Type B pancreatic cell (in vitro differentiated cells): ENCODE data around the gene GPR137. TPM values are rescaled to one million over a fixed set of nuclear protein-coding genes. Genes with fewer than 3 reads are reported as not detected.

ENCODE experiments used
- DNase-seq: peaks from one replicate; pipeline ENCODE4 v3.0.0; 2021; ENCODE audit warnings: mixed read lengths; ENCODE audit not compliant: unreplicated experiment; ENCODE audit errors: extremely low spot score
- H3K27ac Mint-ChIP-seq: 2 replicates; pipeline ENCODE4 v1.8.0; 2021; ENCODE audit warnings: mild to moderate bottlenecking, mixed read lengths
- H3K27me3 Mint-ChIP-seq: 2 replicates; pipeline ENCODE4 v1.8.0; 2021; ENCODE audit warnings: mixed read lengths
- H3K36me3 Mint-ChIP-seq: 2 replicates; pipeline ENCODE4 v1.8.0; 2021; ENCODE audit warnings: mixed read lengths
- H3K4me1 Mint-ChIP-seq: one replicate; pipeline ENCODE4 v1.8.0; 2021; ENCODE audit warnings: mixed read lengths; ENCODE audit not compliant: unreplicated experiment
- H3K4me3 Mint-ChIP-seq: 2 replicates; pipeline ENCODE4 v1.8.0; 2021; ENCODE audit warnings: mild to moderate bottlenecking, mixed read lengths
- H3K9me3 Mint-ChIP-seq: 2 replicates; pipeline ENCODE4 v1.8.0; 2021; ENCODE audit warnings: mixed read lengths
- total RNA-seq: library from RNA; stranded (reverse); gene quantifications from 2 replicates; pipeline ENCODE4 v1.2.1, GENCODE V29; 2021; ENCODE audit warnings: low replicate concordance
- TF ChIP-seq, protein P1 (sequence below): fragments of 200-600 bp; sonication (generic); conservative IDR thresholded peaks from 2 replicates; pipeline ENCODE4 v1.5.0; 2021; ENCODE audit warnings: antibody characterized with exemption, mild to moderate bottlenecking

Gene GPR137
- total RNA-seq, 1 donor from 2014 or later, result 47.9 TPM

DNA sequence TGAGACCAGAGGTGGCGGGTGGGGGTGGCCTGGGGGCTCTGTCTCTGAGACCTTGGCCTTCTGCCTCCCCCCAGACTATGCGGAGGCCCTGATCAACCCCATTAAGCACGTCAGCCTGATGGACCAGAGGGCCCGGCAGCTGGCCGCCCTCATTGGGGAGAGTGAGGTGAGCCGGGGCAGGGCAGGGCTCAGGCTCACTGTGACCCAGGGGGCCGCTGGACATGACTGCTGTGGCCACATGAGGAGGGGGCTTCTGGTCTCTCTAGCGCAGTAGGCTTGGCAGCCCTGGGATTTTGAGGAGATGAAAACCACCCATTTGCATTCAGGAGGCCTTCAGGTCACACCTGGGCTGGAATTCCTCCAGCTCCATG lies 21.7 kb upstream of the GPR137 start:
- peaks cover 8% of the 10 kb centered on the region for H3K4me1 Mint-ChIP-seq
- peak overlapping the region; percentile 43 for H3K27ac Mint-ChIP-seq
- H3K4me3 Mint-ChIP-seq, result no peak overlapping the region

DNA sequence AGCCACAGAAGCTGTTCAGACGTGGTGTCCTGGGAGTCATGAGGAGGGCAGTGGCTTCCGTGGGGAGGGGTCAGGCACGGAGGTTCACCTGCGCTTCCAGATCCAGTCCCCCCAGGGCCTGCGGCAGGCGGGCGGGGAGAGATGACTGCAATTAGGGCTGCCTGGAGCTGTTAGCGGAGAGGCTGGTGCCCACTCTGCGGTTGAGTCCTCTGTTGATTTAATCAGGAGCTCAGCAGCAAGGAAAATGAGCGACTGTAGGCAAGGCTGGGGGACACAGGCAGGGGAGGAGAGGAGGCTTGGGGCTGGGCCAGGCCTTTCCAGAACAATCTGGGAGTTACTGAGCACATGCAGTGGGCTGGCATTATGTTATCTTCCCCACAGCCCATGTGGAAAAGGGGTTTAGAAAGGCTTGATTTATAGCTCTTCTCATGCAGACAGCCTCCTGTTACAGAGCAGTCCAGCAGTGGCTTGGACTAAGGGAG lies 21.2 kb upstream of the GPR137 start:
- Mint-ChIP-seq H3K9me3 (no peaks in the 10 kb centered on the region), H3K36me3 (peaks cover 13% of the 10 kb centered on the region), H3K4me1 (peaks cover 11% of the 10 kb centered on the region), H3K27ac (peak overlapping the region; percentile 43), H3K27me3 (no peaks in the 10 kb centered on the region), H3K4me3 (no peak overlapping the region)
- no peak for DNase-seq
- TF ChIP-seq, protein P1, sequence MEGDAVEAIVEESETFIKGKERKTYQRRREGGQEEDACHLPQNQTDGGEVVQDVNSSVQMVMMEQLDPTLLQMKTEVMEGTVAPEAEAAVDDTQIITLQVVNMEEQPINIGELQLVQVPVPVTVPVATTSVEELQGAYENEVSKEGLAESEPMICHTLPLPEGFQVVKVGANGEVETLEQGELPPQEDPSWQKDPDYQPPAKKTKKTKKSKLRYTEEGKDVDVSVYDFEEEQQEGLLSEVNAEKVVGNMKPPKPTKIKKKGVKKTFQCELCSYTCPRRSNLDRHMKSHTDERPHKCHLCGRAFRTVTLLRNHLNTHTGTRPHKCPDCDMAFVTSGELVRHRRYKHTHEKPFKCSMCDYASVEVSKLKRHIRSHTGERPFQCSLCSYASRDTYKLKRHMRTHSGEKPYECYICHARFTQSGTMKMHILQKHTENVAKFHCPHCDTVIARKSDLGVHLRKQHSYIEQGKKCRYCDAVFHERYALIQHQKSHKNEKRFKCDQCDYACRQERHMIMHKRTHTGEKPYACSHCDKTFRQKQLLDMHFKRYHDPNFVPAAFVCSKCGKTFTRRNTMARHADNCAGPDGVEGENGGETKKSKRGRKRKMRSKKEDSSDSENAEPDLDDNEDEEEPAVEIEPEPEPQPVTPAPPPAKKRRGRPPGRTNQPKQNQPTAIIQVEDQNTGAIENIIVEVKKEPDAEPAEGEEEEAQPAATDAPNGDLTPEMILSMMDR, result no peak

More for the DNA sequence above, 21.7 kb upstream of the GPR137 start:
- TF ChIP-seq, protein P1, result no peak
- DNase-seq, result no peak
- Mint-ChIP-seq H3K9me3 (no peaks in the 10 kb centered on the region), H3K36me3 (peaks cover 14% of the 10 kb centered on the region), H3K27me3 (no peaks in the 10 kb centered on the region)

DNA sequence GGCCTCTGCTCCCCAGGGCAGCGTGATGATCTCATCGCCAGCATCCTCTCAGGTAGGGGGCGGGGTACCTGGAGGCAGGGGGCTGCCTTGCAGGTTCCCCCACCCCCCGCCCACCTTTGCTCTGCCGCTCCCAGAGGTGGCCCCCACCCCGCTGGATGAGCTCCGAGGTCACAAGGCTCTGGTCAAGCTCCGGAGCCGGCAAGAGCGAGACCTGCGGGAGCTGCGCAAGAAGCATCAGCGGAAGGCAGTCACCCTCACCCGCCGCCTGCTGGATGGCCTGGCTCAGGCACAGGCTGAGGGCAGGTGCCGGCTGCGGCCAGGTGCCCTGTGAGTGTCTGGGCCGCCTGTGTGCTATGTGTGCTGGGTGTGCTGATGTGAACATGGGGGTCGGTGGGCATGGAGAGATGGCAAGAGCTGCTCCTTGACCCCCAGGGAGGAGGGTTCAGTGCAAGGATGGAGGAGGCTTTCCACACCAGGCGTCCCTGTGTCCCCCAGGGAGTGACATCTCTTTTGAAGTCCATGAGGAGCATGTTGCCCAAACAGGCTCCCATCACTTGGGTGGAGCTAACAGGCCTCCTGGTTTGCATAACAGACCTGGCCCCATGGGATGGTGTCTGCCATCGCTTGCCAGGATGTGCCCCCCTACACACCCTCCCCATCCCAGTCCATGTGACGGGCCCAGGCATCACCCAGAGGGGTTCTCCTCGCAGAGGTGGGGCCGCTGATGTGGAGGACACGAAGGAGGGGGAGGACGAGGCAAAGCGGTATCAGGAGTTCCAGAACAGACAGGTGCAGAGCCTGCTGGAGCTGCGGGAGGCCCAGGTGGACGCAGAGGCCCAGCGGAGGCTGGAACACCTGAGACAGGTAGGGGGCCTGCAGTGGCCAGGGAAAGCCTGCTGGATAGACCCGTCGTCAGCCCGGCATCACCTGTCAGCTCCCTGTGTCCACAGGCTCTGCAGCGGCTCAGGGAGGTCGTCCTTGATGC lies 20.2 kb upstream of the GPR137 start:
- H3K27me3 Mint-ChIP-seq, result peaks cover 5% of the 10 kb centered on the region
- no peaks in the 10 kb centered on the region for H3K9me3 Mint-ChIP-seq
- no peak overlapping the region for H3K27ac Mint-ChIP-seq
- DNase-seq, result no peak
- no peak overlapping the region for H3K4me3 Mint-ChIP-seq
- peaks cover 4% of the 10 kb centered on the region for H3K36me3 Mint-ChIP-seq
- peaks cover 11% of the 10 kb centered on the region for H3K4me1 Mint-ChIP-seq
- TF ChIP-seq, protein P1, result no peak

DNA sequence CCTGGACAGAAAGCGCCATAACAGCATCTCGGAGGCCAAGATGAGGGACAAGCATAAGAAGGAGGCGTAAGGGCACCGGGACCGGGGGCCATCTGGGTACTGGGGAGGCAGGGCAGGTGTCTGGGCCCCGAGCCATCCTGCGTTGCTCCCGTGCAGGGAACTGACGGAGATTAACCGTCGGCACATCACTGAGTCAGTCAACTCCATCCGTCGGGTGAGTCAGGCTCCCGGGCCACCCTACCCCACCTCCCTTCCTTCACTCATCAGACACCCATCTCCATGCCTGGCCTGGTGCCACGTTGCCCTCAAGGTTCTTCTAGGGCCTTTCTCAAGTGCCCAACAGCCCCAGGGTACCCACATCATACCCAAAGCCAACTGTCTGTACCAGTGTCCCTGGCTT lies 19.3 kb upstream of the GPR137 start:
- TF ChIP-seq, protein P1, result no peak
- Mint-ChIP-seq H3K36me3 (peaks cover 4% of the 10 kb centered on the region), H3K4me1 (peaks cover 11% of the 10 kb centered on the region), H3K27ac (no peak overlapping the region), H3K9me3 (no peaks in the 10 kb centered on the region), H3K27me3 (peaks cover 5% of the 10 kb centered on the region), H3K4me3 (no peak overlapping the region)
- no peak for DNase-seq

DNA sequence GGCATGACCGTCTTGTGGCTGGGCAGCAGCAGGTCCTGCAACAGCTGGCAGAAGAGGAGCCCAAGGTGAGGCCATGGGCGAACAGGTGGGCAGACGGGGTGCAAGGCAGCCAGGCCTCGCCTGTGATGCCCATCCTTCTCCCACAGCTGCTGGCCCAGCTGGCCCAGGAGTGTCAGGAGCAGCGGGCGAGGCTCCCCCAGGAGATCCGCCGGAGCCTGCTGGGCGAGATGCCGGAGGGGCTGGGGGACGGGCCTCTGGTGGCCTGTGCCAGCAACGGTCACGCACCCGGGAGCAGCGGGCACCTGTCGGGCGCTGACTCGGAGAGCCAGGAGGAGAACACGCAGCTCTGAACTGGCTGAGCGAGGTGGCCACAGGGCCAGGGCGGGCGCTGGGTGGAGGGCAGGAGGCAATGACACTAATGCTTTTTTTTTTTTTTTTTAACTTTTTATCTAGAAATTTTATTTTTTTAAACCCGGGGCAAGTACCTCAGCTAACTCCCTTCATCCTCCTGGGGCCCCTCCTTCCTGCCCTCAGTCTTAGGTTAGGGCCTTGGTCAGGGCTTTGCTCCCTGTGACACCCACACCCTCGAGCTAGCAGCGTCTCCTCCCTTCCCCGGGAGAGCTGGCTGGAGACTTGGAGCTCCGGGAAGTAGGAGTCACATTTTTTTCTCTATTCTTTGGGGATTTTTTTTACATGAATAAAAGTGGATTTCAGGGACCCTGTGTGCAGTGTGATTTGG lies 18.3 kb upstream of the GPR137 start:
- H3K27ac Mint-ChIP-seq, result peak overlapping the region; percentile 99
- H3K4me1 Mint-ChIP-seq, result peaks cover 17% of the 10 kb centered on the region
- DNase-seq, result no peak
- H3K27me3 Mint-ChIP-seq, result peaks cover 5% of the 10 kb centered on the region
- no peaks in the 10 kb centered on the region for H3K9me3 Mint-ChIP-seq
- H3K4me3 Mint-ChIP-seq, result no peak overlapping the region
- TF ChIP-seq, protein P1, result no peak
- peaks cover 4% of the 10 kb centered on the region for H3K36me3 Mint-ChIP-seq
